ENCODE measurements around the gene RPS6KA2. TPM values are rescaled to one million over a fixed set of nuclear protein-coding genes. Genes with fewer than 3 reads are reported as not detected.

Gene RPS6KA2
- polyA plus RNA-seq, 1 donor (not counting 4 experiments of a cell fraction or from before 2014, with no cell fraction given), result 8.2 TPM

DNA sequence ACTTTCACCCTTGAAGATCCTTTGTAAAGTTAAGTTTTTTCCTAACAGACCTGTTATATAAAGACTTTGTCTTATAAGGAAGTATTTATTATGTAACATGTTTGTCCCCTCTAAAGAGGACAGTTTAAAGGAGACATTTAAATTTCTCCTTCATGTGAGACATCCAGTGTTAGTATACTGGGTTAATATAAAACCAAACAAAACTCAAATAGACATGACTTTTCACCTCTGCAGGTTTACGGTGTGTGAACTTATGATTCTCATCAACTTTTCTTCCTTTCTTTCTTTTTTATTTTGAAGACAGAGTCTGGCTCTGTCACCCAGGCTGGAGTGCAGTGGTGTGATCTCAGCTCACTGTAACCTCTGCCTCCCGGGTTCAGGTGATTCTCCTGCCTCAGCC lies 226.9 kb downstream of the RPS6KA2 start:
- Histone ChIP-seq H2AFZ (ENCODE audit: control insufficient read depth, low read length) (no peak overlapping the region), H3K9ac (ENCODE audit: control insufficient read depth, extremely low read depth, insufficient read depth, low read length) (no peak overlapping the region), H3K27me3 (ENCODE audit: control insufficient read depth, extremely low read depth, insufficient read depth, low read length) (no peaks in the 10 kb centered on the region), H3K36me3 (ENCODE audit: control insufficient read depth in 2 of 2, extremely low read depth in 1 of 2, insufficient read depth in 2 of 2, low read length in 2 of 2) (no peaks in the 10 kb centered on the region), H3K9me3 (ENCODE audit: control insufficient read depth, low read depth, low read length) (no peaks in the 10 kb centered on the region), H3K4me2 (ENCODE audit: control insufficient read depth, extremely low read depth, insufficient read depth, low read depth, low read length) (no peak overlapping the region), H3K4me3 (ENCODE audit: control insufficient read depth in 2 of 3, extremely low read depth in 1 of 3, insufficient read depth in 2 of 3, low read depth in 1 of 3, low read length in 3 of 3) (no peak overlapping the region), H3K4me1 (ENCODE audit: control insufficient read depth, extremely low read depth, insufficient read depth, low read length) (no peaks in the 10 kb centered on the region), H3K79me2 (ENCODE audit: control insufficient read depth, insufficient read depth, low read length) (no peaks in the 10 kb centered on the region), H4K20me1 (ENCODE audit: control insufficient read depth, extremely low read depth, insufficient read depth, low read length) (no peaks in the 10 kb centered on the region), H3K9me1 (ENCODE audit: control insufficient read depth, extremely low read depth, insufficient read depth, low read length) (no peaks in the 10 kb centered on the region), H3K27ac (ENCODE audit: control insufficient read depth, insufficient read depth, low read length) (no peak overlapping the region)
- TF ChIP-seq EZH2 (IDR thresholded peaks at IDR 0.05; ENCODE audit: low read length), result no peak
- TF ChIP-seq, protein P1, sequence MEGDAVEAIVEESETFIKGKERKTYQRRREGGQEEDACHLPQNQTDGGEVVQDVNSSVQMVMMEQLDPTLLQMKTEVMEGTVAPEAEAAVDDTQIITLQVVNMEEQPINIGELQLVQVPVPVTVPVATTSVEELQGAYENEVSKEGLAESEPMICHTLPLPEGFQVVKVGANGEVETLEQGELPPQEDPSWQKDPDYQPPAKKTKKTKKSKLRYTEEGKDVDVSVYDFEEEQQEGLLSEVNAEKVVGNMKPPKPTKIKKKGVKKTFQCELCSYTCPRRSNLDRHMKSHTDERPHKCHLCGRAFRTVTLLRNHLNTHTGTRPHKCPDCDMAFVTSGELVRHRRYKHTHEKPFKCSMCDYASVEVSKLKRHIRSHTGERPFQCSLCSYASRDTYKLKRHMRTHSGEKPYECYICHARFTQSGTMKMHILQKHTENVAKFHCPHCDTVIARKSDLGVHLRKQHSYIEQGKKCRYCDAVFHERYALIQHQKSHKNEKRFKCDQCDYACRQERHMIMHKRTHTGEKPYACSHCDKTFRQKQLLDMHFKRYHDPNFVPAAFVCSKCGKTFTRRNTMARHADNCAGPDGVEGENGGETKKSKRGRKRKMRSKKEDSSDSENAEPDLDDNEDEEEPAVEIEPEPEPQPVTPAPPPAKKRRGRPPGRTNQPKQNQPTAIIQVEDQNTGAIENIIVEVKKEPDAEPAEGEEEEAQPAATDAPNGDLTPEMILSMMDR (optimal IDR thresholded peaks at IDR 0.05 in 1 of 3, IDR thresholded peaks at IDR 0.05 in 1 of 3, conservative IDR thresholded peaks at IDR 0.05 in 1 of 3; ENCODE audit: extremely low read depth in 1 of 3, insufficient read depth in 2 of 3, low read length in 3 of 3), result no peak
- DNase-seq (ENCODE audit: low read depth, low spot score), result no peak
- dilution Hi-C loops (cut with MboI; ENCODE audit: extremely low pct_ligation_motif_present, low sequenced_read_pairs), result no loop called here
- FAIRE-seq, result no peak

DNA sequence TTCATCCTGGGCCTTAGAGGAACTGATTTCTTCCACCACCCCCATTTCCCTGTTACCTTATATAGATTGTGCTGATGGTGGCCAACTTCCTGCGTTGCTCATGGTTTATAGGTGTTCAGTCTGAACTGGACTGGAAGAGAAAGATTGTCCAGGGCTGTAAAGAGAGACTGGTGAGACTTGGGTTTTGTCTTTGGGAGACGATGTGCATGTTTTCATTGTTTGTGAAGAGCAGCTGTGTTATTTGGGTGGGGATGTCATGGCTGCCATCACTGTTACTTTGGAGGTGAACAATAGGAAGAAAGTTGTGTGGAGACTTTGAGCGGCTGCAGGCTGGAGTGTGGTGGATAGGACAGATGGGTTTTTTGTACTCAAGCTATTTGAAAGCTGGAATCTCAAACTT lies 228.7 kb downstream of the RPS6KA2 start:
- H3K36me3 ChIP-seq (ENCODE audit: control insufficient read depth in 2 of 2, extremely low read depth in 1 of 2, insufficient read depth in 2 of 2, low read length in 2 of 2), result no peaks in the 10 kb centered on the region
- no peaks in the 10 kb centered on the region for H3K79me2 ChIP-seq (ENCODE audit: control insufficient read depth, insufficient read depth, low read length)
- no peaks in the 10 kb centered on the region for H3K9me1 ChIP-seq (ENCODE audit: control insufficient read depth, extremely low read depth, insufficient read depth, low read length)
- H3K27me3 ChIP-seq (ENCODE audit: control insufficient read depth, extremely low read depth, insufficient read depth, low read length), result no peaks in the 10 kb centered on the region
- FAIRE-seq (no peak), DNase-seq (ENCODE audit: low read depth, low spot score) (no peak)
- dilution Hi-C loops (cut with MboI; ENCODE audit: extremely low pct_ligation_motif_present, low sequenced_read_pairs), result no loop called here
- H2AFZ ChIP-seq (ENCODE audit: control insufficient read depth, low read length), result no peak overlapping the region
- no peaks in the 10 kb centered on the region for H3K9me3 ChIP-seq (ENCODE audit: control insufficient read depth, low read depth, low read length)
- TF ChIP-seq, protein P1 (optimal IDR thresholded peaks at IDR 0.05 in 1 of 3, IDR thresholded peaks at IDR 0.05 in 1 of 3, conservative IDR thresholded peaks at IDR 0.05 in 1 of 3; ENCODE audit: extremely low read depth in 1 of 3, insufficient read depth in 2 of 3, low read length in 3 of 3), result no peak
- TF ChIP-seq EZH2 (IDR thresholded peaks at IDR 0.05; ENCODE audit: low read length), result no peak
- H4K20me1 ChIP-seq (ENCODE audit: control insufficient read depth, extremely low read depth, insufficient read depth, low read length), result no peaks in the 10 kb centered on the region
- no peak overlapping the region for H3K4me3 ChIP-seq (ENCODE audit: control insufficient read depth in 2 of 3, extremely low read depth in 1 of 3, insufficient read depth in 2 of 3, low read depth in 1 of 3, low read length in 3 of 3)
- no peak overlapping the region for H3K4me2 ChIP-seq (ENCODE audit: control insufficient read depth, extremely low read depth, insufficient read depth, low read depth, low read length)
- H3K9ac ChIP-seq (ENCODE audit: control insufficient read depth, extremely low read depth, insufficient read depth, low read length), result no peak overlapping the region
- no peaks in the 10 kb centered on the region for H3K4me1 ChIP-seq (ENCODE audit: control insufficient read depth, extremely low read depth, insufficient read depth, low read length)
- no peak overlapping the region for H3K27ac ChIP-seq (ENCODE audit: control insufficient read depth, insufficient read depth, low read length)
